SK-N-MC (cell line): ENCODE results near the gene SLC6A1.

Source experiments
- DNase-seq: peaks from one replicate; pipeline ENCODE4 v3.0.0-alpha.2; 2011; ENCODE audit warnings: low read depth, low spot score
- H3K27ac ChIP-seq: fragments of 200-600 bp; sonication (generic); 2 replicates; pipeline ENCODE4 v1.5.1; 2016; ENCODE audit warnings: mixed run types
- H3K36me3 ChIP-seq: fragments of 200-600 bp; sonication (generic); 2 replicates; pipeline ENCODE4 v1.6.1; 2017; ENCODE audit warnings: antibody characterized with exemption, low read length, mixed read lengths; ENCODE audit not compliant: insufficient read depth
- H3K4me3 ChIP-seq: fragments of 200-600 bp; sonication (generic); 2 replicates; pipeline ENCODE4 v1.5.1; 2016
- H3K9ac ChIP-seq: fragments of 200-600 bp; sonication (generic); 2 replicates; pipeline ENCODE4 v1.8.0; 2017; ENCODE audit warnings: mixed run types, mixed read lengths; ENCODE audit not compliant: insufficient read length
- H3K9me3 ChIP-seq: fragments of 200-600 bp; sonication (generic); 2 replicates; pipeline ENCODE4 v1.6.1; 2017; ENCODE audit warnings: low read depth, mild to moderate bottlenecking, antibody characterized with exemption, low read length, moderate library complexity, mixed read lengths
- EZH2 ChIP-seq: fragments of 200-600 bp; sonication (generic); IDR thresholded peaks from one replicate; pipeline ENCODE4 v1.6.1; 2017; ENCODE audit warnings: antibody characterized with exemption
- FOXP2 ChIP-seq: optimal IDR thresholded peaks from 2 replicates; pipeline ENCODE3; 2011; ENCODE audit warnings: mild to moderate bottlenecking, moderate library complexity; ENCODE audit not compliant: insufficient read depth; ENCODE audit errors: extremely low read length, control extremely low read depth
- POLR2AphosphoS5 ChIP-seq: IDR thresholded peaks from 2 replicates; pipeline ENCODE4 v1.6.1; 2012; ENCODE audit warnings: mild to moderate bottlenecking, low read depth, low read length, borderline replicate concordance

The SLC6A1 gene

DNA sequence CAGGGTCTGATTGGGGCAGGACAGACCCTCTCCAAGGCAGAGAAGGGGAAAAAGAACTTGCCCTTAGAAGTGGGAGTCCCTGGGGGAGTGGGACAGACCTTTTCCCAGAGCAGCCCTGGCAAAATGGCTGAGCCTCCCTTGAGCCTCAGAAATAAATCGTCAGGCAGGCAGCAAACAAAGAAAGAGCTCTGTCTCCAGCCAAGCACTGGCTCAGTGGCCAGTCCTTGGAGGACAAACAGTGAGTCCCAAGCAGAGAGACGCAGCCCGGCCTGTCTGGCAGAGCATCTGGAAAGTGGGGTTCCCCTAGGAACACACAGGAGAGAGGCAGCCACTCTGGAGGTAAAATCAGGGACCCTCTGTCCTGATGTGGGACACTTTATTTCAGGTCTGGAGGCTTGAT, 1.8 kb downstream of the SLC6A1 start:
- Histone ChIP-seq H3K27ac (no peak overlapping the region), H3K9me3 (no peaks in the 10 kb centered on the region), H3K9ac (no peak overlapping the region), H3K36me3 (no peaks in the 10 kb centered on the region), H3K4me3 (no peak overlapping the region)
- DNase-seq, result no peak
- no peak for TF ChIP-seq FOXP2
- no peak for TF ChIP-seq EZH2
- TF ChIP-seq POLR2AphosphoS5, result no peak

- H3K36me3 ChIP-seq, result no peaks in the 10 kb centered on the region
- no peak for TF ChIP-seq FOXP2
- no peak for TF ChIP-seq EZH2
- TF ChIP-seq POLR2AphosphoS5, result no peak
- no peak overlapping the region for H3K27ac ChIP-seq
- DNase-seq, result no peak
- no peak overlapping the region for H3K9ac ChIP-seq
- no peak overlapping the region for H3K4me3 ChIP-seq
- H3K9me3 ChIP-seq, result no peaks in the 10 kb centered on the region
Observed at GRCh38 chr3:10995871-10996270, 3.3 kb downstream of the SLC6A1 start.

DNA sequence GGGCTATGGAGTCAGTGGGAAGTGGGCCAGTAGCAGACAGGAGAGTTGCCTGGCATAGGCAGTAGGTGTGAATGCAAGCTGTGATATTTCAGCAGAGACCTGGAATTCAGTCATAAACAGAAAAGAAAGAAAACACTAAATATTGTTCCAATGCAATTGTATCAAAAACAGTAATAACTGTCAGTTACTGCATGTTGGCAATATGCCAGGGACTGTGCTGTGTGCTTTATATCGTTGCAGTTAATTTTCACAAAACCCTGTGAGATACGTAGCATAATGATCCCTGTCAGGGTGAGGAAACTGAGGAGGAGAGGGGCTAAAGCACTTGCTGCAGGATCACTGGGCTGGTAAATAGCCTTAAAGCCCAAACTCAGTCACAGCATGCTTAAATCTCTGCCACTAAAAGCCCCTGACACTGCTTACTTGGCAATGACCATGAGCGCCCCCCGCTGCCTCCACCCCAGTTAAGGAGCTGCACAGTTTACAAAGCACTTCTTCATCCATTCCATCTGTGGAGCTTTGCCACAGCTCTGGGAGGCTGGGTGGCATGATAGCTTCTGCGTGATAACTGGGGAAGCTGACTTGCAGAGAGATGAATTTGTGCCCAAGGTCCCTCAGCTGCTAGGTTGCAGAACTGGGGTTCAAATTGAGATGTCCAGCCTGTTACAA, 3.9 kb downstream of the SLC6A1 start:
- H3K36me3 ChIP-seq, result no peaks in the 10 kb centered on the region
- no peaks in the 10 kb centered on the region for H3K9me3 ChIP-seq
- no peak overlapping the region for H3K27ac ChIP-seq
- DNase-seq, result no peak
- H3K4me3 ChIP-seq, result no peak overlapping the region
- TF ChIP-seq POLR2AphosphoS5, result no peak
- no peak for TF ChIP-seq FOXP2
- TF ChIP-seq EZH2, result no peak
- no peak overlapping the region for H3K9ac ChIP-seq

GRCh38 chr3:10997196-10997595, 4.6 kb downstream of the SLC6A1 start:
- TF ChIP-seq FOXP2 (no peak), EZH2 (no peak), POLR2AphosphoS5 (no peak)
- Histone ChIP-seq H3K9ac (no peak overlapping the region), H3K9me3 (no peaks in the 10 kb centered on the region), H3K4me3 (no peak overlapping the region), H3K27ac (no peak overlapping the region), H3K36me3 (no peaks in the 10 kb centered on the region)
- DNase-seq, result no peak

DNA sequence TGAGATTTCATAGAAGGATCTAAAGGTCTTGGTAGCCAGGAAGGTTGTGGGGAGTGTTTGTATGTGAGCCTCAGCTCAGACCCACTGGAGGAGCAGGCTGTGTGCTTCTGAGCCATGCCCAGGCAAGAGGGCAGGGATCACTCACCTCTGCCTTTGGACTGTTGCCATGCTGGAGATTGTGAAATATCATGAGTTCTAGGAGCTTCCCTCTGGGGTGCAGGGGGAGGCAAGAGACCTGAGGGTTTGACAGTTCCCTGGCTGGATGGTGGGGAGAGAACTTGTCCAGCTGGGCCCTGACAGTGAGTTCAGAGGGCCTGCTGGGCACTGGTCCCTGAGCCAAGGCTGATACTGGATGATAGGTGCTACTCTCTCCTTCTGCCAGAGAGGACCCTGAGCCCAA, 6.0 kb downstream of the SLC6A1 start:
- no peaks in the 10 kb centered on the region for H3K9me3 ChIP-seq

DNA sequence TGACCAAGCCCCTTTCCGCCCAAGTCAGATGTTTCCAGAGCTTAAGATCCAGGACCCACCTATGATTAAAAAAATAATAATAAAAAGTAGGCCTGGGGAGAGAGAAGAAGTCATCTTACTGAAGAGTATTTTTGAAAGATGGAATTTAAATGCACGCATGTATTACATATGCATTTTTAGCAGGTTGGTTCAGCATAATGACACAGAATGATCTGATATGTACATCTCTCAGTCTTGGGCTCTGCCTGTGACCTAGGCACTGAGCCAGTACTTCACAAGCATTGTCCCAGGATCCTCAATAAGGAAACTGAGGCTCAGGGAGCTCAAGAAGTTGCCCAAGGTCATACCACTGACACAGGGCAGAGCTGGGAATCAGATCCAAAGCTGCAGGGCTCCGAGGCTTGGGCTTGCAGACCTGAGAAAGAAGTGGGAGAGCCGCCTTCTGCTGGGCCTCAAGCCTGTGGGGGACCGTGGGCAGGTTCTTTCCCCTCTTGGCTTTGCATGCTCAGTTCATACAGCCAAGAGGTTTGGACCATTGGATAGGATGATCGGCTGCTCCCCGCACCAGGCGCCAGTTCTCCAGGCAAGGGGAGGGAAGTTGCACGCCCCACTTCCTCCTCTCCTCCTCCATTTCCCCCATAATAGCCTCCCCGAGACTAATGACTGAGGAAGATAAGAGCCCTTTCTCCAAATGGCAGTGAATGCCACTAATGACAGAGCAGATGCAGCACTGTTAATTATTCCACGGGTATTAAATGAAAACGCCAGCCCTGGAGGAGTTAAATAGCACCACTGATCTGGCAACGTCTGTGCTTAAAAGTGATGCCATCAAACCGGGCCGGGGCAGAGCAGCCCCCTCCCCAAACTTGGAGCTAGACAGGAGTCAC, 6.9 kb downstream of the SLC6A1 start:
- TF ChIP-seq POLR2AphosphoS5 (no peak), FOXP2 (no peak), EZH2 (no peak)
- no peaks in the 10 kb centered on the region for H3K36me3 ChIP-seq
- no peak overlapping the region for H3K27ac ChIP-seq
- no peak overlapping the region for H3K9ac ChIP-seq
- no peak overlapping the region for H3K4me3 ChIP-seq
- DNase-seq, result no peak
- no peaks in the 10 kb centered on the region for H3K9me3 ChIP-seq

More for the DNA sequence above, 6.0 kb downstream of the SLC6A1 start:
- Histone ChIP-seq H3K27ac (no peak overlapping the region), H3K4me3 (no peak overlapping the region), H3K9ac (no peak overlapping the region), H3K36me3 (no peaks in the 10 kb centered on the region)
- TF ChIP-seq POLR2AphosphoS5 (no peak), FOXP2 (no peak), EZH2 (no peak)
- DNase-seq, result no peak

- no peak overlapping the region for H3K27ac ChIP-seq
- no peaks in the 10 kb centered on the region for H3K9me3 ChIP-seq
- no peak for DNase-seq
- H3K9ac ChIP-seq, result no peak overlapping the region
- no peak overlapping the region for H3K4me3 ChIP-seq
- TF ChIP-seq POLR2AphosphoS5 (no peak), EZH2 (no peak), FOXP2 (no peak)
- H3K36me3 ChIP-seq, result no peaks in the 10 kb centered on the region
Observed at GRCh38 chr3:11000528-11000927, 8.0 kb downstream of the SLC6A1 start.

GRCh38 chr3:11001020-11001657, 8.6 kb downstream of the SLC6A1 start:
- no peak overlapping the region for H3K9ac ChIP-seq
- H3K4me3 ChIP-seq, result no peak overlapping the region
- no peak for DNase-seq
- no peak overlapping the region for H3K27ac ChIP-seq
- no peaks in the 10 kb centered on the region for H3K9me3 ChIP-seq
- H3K36me3 ChIP-seq, result no peaks in the 10 kb centered on the region
- no peak for TF ChIP-seq POLR2AphosphoS5
- TF ChIP-seq EZH2, result no peak
- TF ChIP-seq FOXP2, result no peak
